CD4-positive, alpha-beta T cell (primary cell): ENCODE data around the gene TPTE. TPM values are rescaled to one million over a fixed set of nuclear protein-coding genes. Genes with fewer than 3 reads are reported as not detected.
"Not testable (repeated sequence)": the region's sequence is repeated elsewhere in the genome, so short reads cannot be mapped to it uniquely, and the experiment has no call there.

Experiments used
- ATAC-seq: fragments of 200-7000 bp; cut with Tn5 transposase; one replicate; pipeline ENCODE4 v1.10.0; 2022; ENCODE audit warnings: mild to moderate bottlenecking; ENCODE audit not compliant: poor library complexity
- CTCF ChIA-PET: fragments of 350-600 bp; sonication (Branson Sonifier 250); formaldehyde crosslinking; loops from one replicate; lab custom pipeline; 2021; ENCODE audit warnings: antibody characterized with exemption, inconsistent platforms; lab: Charles Lee
- POLR2A ChIA-PET: fragments of 350-600 bp; sonication (Branson Sonifier 250); formaldehyde crosslinking; loops from one replicate; lab custom pipeline; 2021; ENCODE audit warnings: antibody characterized with exemption, inconsistent platforms; lab: Charles Lee
- DNase-seq, 14 experiments: peaks; one replicate each; pipeline ENCODE4 v3.0.0-alpha.2; 2013 to 2020; ENCODE audit warnings: mixed read lengths in 2 of 14
- H3K27ac ChIP-seq, 2 donors: one replicate each; pipeline versions ENCODE4 v1.5.1 to v1.7.0; 2013; ENCODE audit warnings: low read length in 2 of 2, low read depth in 1 of 2, mild to moderate bottlenecking in 1 of 2
- H3K27me3 ChIP-seq, 2 experiments: 1 replicate in 1 of 2; 2 replicates in 1 of 2; pipeline versions ENCODE4 v1.6.1 to v1.7.0; 2013; ENCODE audit warnings: low read length in 2 of 2, control low read depth in 1 of 2, mild to moderate bottlenecking in 1 of 2, moderate library complexity in 1 of 2; ENCODE audit not compliant: insufficient read depth in 2 of 2, control insufficient read depth in 1 of 2
- H3K36me3 ChIP-seq: one replicate; pipeline ENCODE4 v1.6.1; 2013; ENCODE audit warnings: low read length, control low read depth; ENCODE audit not compliant: insufficient read depth
- H3K4me1 ChIP-seq: one replicate; pipeline ENCODE4 v1.6.1; 2013; ENCODE audit warnings: low read length, control low read depth; ENCODE audit not compliant: insufficient read depth
- H3K4me3 ChIP-seq: one replicate; pipeline ENCODE4 v1.5.1; 2013; ENCODE audit warnings: mild to moderate bottlenecking, low read length, moderate library complexity
- H3K9me3 ChIP-seq, 2 experiments: 1 replicate in 1 of 2; 2 replicates in 1 of 2; pipeline versions ENCODE4 v1.6.1 to v1.7.0; 2013; ENCODE audit warnings: low read length in 2 of 2, mild to moderate bottlenecking in 2 of 2, control low read depth in 1 of 2, moderate library complexity in 1 of 2; ENCODE audit not compliant: control insufficient read depth in 1 of 2, insufficient read depth in 1 of 2
- H3K27ac Mint-ChIP-seq: one replicate; pipeline ENCODE4 v1.8.0; 2020; ENCODE audit warnings: mixed read lengths
- H3K27me3 Mint-ChIP-seq: one replicate; pipeline ENCODE4 v1.8.0; 2021; ENCODE audit warnings: mixed read lengths
- H3K36me3 Mint-ChIP-seq: one replicate; pipeline ENCODE4 v1.8.0; 2021; ENCODE audit warnings: low read depth, mixed read lengths
- H3K4me1 Mint-ChIP-seq: one replicate; pipeline ENCODE4 v1.8.0; 2021; ENCODE audit warnings: low read depth, mixed read lengths
- H3K4me3 Mint-ChIP-seq: one replicate; pipeline ENCODE4 v1.8.0; 2020; ENCODE audit warnings: mild to moderate bottlenecking, mixed read lengths
- H3K9me3 Mint-ChIP-seq: one replicate; pipeline ENCODE4 v1.8.0; 2020; ENCODE audit warnings: mixed read lengths
- intact Hi-C, 2 experiments: fragments of 100-400 bp; cut with DNase I in 1 of 2; cut with micrococcal nuclease in 1 of 2; formaldehyde crosslinking; loops; one replicate each; pipeline versions ENCODE4 v1.15.1 to v1.9.0; 2023 to 2025; cut with DNase I, micrococcal nuclease
- total RNA-seq, 174 experiments: library from RNA in 2 of 174; stranded (reverse) in 2 of 174; gene quantifications; one replicate each; pipeline ENCODE4 v1.2.3 and lab custom pipeline; 2021 to 2026
- TF ChIP-seq, protein P1 (sequence below): fragments of 200-600 bp; IDR thresholded peaks from one replicate; pipeline ENCODE4 v1.8.0; 2022; ENCODE audit warnings: antibody characterized with exemption, mild to moderate bottlenecking

TPTE gene
- total RNA-seq, 2 experiments from 2014 or later, result not detected

GRCh38 chr21:10638144-10638543, 116.8 kb downstream of the TPTE start:
- H3K4me3 ChIP-seq, intact Hi-C loops: not testable (repeated sequence)

DNA sequence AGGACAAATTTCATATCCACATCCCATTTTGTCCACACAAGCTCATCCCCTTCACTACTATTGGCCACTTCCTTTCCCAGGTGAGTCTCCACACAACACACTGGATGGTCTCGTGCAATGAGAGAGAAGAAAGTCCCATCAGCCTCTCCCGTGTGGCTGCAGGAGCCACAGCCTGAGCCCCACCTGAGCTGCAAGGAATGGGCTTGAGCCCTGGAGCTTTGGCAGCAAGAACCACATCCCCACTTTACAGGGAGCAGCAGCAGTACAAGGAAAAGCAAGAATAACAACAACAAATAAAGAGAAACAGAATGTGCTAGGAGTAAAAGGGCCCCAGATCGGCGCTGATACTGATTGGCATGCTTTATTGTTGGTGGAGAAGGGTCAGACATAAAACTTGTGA, 117.7 kb downstream of the TPTE start:
- Mint-ChIP-seq H3K4me1 (no peaks in the 10 kb centered on the region), H3K4me3 (no peak overlapping the region), H3K27me3 (no peaks in the 10 kb centered on the region), H3K9me3 (no peaks in the 10 kb centered on the region), H3K36me3 (no peaks in the 10 kb centered on the region), H3K27ac (no peak overlapping the region)
- Histone ChIP-seq H3K27ac (no peak overlapping the region), H3K4me3 (no peak overlapping the region), H3K36me3 (no peaks in the 10 kb centered on the region), H3K4me1 (no peaks in the 10 kb centered on the region), H3K27me3 (no peaks in the 10 kb centered on the region), H3K9me3 (peaks cover 17 to 35% of the 10 kb centered on the region in 2 experiments)
- intact Hi-C loops, result no loop called here
- TF ChIP-seq, protein P1, sequence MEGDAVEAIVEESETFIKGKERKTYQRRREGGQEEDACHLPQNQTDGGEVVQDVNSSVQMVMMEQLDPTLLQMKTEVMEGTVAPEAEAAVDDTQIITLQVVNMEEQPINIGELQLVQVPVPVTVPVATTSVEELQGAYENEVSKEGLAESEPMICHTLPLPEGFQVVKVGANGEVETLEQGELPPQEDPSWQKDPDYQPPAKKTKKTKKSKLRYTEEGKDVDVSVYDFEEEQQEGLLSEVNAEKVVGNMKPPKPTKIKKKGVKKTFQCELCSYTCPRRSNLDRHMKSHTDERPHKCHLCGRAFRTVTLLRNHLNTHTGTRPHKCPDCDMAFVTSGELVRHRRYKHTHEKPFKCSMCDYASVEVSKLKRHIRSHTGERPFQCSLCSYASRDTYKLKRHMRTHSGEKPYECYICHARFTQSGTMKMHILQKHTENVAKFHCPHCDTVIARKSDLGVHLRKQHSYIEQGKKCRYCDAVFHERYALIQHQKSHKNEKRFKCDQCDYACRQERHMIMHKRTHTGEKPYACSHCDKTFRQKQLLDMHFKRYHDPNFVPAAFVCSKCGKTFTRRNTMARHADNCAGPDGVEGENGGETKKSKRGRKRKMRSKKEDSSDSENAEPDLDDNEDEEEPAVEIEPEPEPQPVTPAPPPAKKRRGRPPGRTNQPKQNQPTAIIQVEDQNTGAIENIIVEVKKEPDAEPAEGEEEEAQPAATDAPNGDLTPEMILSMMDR, result no peak
- DNase-seq (no peak), ATAC-seq (no peak)
- POLR2A ChIA-PET, result no interaction called here
- CTCF ChIA-PET, result no interaction called here

More at GRCh38 chr21:10638144-10638543, 116.8 kb downstream of the TPTE start:
- DNase-seq, H3K9me3 Mint-ChIP-seq, CTCF ChIA-PET, H3K27me3 ChIP-seq, H3K36me3 Mint-ChIP-seq, H3K4me1 Mint-ChIP-seq, H3K4me3 Mint-ChIP-seq, H3K27me3 Mint-ChIP-seq, ATAC-seq, H3K4me1 ChIP-seq, POLR2A ChIA-PET, H3K27ac ChIP-seq, H3K27ac Mint-ChIP-seq, H3K36me3 ChIP-seq: not testable (repeated sequence)
- H3K9me3 ChIP-seq, result peaks cover 14 to 26% of the 10 kb centered on the region in 2 experiments

DNA sequence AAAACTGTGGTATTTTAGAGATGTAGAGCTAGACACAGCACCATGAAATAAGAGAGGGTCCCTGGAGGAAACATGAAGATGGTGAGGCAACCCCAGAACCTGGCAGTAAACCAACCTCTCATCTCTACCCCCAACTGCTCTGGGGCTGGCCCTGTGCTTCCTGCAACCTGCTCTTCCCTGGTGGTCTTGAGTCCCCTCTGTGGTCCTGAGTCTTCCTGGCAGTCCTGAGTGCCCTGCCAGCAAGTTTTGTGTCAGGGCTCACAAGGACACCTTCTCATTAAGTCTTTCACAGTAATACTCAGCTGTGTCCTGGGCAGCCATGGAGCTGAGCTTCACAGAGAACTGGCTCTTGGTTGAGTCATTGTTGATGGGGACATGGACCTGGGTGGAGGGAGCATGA, 118.4 kb downstream of the TPTE start:
- H3K4me1 Mint-ChIP-seq, CTCF ChIA-PET, H3K36me3 Mint-ChIP-seq, H3K4me3 Mint-ChIP-seq, intact Hi-C loops, H3K27ac ChIP-seq, H3K4me3 ChIP-seq, H3K9me3 Mint-ChIP-seq, H3K27ac Mint-ChIP-seq, H3K4me1 ChIP-seq, ATAC-seq, POLR2A ChIA-PET, H3K27me3 Mint-ChIP-seq, H3K36me3 ChIP-seq, H3K27me3 ChIP-seq, DNase-seq: not testable (repeated sequence)
- H3K9me3 ChIP-seq, result peaks cover 17 to 39% of the 10 kb centered on the region in 2 experiments

- no peaks in the 10 kb centered on the region for H3K9me3 Mint-ChIP-seq
- Histone ChIP-seq H3K9me3 (peaks cover 17 to 39% of the 10 kb centered on the region in 2 experiments), H3K4me3 (no peak overlapping the region), H3K4me1 (no peaks in the 10 kb centered on the region), H3K27ac (no peak overlapping the region), H3K27me3 (no peaks in the 10 kb centered on the region), H3K36me3 (no peaks in the 10 kb centered on the region)
- no peaks in the 10 kb centered on the region for H3K4me1 Mint-ChIP-seq
- TF ChIP-seq, protein P1, result no peak
- intact Hi-C loops, result no loop called here
- ChIA-PET POLR2A (no interaction called here), CTCF (no interaction called here)
- H3K4me3 Mint-ChIP-seq, result no peak overlapping the region
- no peak for ATAC-seq
- no peak for DNase-seq
- no peaks in the 10 kb centered on the region for H3K27me3 Mint-ChIP-seq
- H3K36me3 Mint-ChIP-seq, result no peaks in the 10 kb centered on the region
- no peak overlapping the region for H3K27ac Mint-ChIP-seq
Measured at GRCh38 chr21:10640446-10640845, 119.1 kb downstream of the TPTE start.
